ENCODE measurements around the gene LRRK1.

LRRK1 gene

DNA sequence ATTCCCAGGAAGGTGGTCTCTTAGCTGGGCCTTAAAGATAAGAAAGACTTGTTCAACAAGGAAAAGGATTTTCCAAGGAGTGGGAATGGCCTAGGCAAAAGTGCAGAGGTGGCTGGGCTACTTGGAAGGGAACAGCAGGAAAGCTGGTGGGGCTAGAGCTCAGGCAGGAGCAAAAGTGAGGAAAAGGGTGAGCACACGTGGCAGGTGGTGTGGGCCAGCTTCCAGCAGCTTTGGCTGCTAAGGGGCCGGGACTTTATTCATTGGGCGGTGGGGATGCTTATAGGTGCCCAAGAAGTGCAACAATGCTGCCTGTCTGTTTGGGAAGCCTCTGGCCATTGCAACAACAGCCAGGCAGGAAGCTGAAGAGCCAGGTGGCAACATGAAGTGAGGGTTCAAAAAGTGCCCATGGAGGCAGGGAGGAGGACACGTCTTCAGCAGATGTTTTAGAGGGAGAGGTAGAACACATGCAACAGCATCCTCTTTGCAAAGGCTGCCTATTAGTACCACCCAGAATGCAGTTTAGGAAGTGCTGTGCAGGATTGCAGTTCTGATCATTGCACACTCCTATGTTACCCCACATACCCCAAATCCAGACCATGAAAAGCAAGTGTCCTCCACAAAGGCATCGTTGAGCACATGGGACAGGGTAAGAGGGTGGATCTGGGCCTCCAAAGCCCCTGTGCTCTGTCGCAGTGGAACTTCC lies 25.7 kb upstream of the LRRK1 start:
- no peaks in the 10 kb centered on the region for H3K9me3 ChIP-seq (ENCODE audit: control insufficient read depth in 2 of 2, low read length in 2 of 2)

DNA sequence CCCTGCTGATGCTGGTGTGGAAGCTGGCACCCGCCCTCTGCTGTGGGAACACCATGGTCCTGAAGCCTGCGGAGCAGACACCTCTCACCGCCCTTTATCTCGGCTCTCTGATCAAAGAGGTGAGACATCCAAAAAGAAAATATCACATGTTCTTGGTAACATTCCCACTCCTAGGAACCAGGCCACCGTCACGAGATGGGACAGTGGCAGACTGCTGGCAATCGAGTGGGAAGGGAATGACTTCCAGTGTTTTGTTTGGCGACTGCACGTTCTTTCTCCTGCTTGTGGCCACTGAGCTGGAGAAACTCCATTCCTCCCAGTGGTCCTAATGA lies 25.2 kb upstream of the LRRK1 start:
- no peak overlapping the region for H3K9ac ChIP-seq (ENCODE audit: low read length in 2 of 2)
- H3K9me3 ChIP-seq (ENCODE audit: control insufficient read depth in 2 of 2, low read length in 2 of 2), result no peaks in the 10 kb centered on the region
- H3K4me3 ChIP-seq (ENCODE audit: low read length in 2 of 2), result no peak overlapping the region
- no peaks in the 10 kb centered on the region for H3K36me3 ChIP-seq (ENCODE audit: control insufficient read depth in 2 of 2, insufficient read depth in 2 of 2, low read length in 2 of 2)
- H3K27me3 ChIP-seq (ENCODE audit: control insufficient read depth in 1 of 2, insufficient read depth in 2 of 2, low read length in 2 of 2), result peaks cover 7 to 13% of the 10 kb centered on the region in 2 donors
- H3K27ac ChIP-seq (ENCODE audit: low read length), result no peak overlapping the region
- H3K4me1 ChIP-seq (ENCODE audit: control insufficient read depth, insufficient read depth, low read length), result peaks cover 2% of the 10 kb centered on the region

More for the DNA sequence above, 25.7 kb upstream of the LRRK1 start:
- Histone ChIP-seq H3K27ac (ENCODE audit: low read length) (no peak overlapping the region), H3K27me3 (ENCODE audit: control insufficient read depth in 1 of 2, insufficient read depth in 2 of 2, low read length in 2 of 2) (peaks cover 12 to 14% of the 10 kb centered on the region in 2 donors), H3K36me3 (ENCODE audit: control insufficient read depth in 2 of 2, insufficient read depth in 2 of 2, low read length in 2 of 2) (no peaks in the 10 kb centered on the region), H3K4me3 (ENCODE audit: low read length in 2 of 2) (no peak overlapping the region), H3K4me1 (ENCODE audit: control insufficient read depth, insufficient read depth, low read length) (peaks cover 4% of the 10 kb centered on the region), H3K9ac (ENCODE audit: low read length in 2 of 2) (no peak overlapping the region)

GRCh38 chr15:100895721-100896120 lies 23.4 kb upstream of the LRRK1 start:
- H3K4me3 ChIP-seq (ENCODE audit: low read length in 2 of 2), result no peak overlapping the region
- no peaks in the 10 kb centered on the region for H3K9me3 ChIP-seq (ENCODE audit: control insufficient read depth in 2 of 2, low read length in 2 of 2)
- H3K27ac ChIP-seq (ENCODE audit: low read length), result no peak overlapping the region
- no peak overlapping the region for H3K9ac ChIP-seq (ENCODE audit: low read length in 2 of 2)
- peaks cover 2 to 10% of the 10 kb centered on the region in 2 donors for H3K27me3 ChIP-seq (ENCODE audit: control insufficient read depth in 1 of 2, insufficient read depth in 2 of 2, low read length in 2 of 2)
- peaks cover 1% of the 10 kb centered on the region for H3K4me1 ChIP-seq (ENCODE audit: control insufficient read depth, insufficient read depth, low read length)
- H3K36me3 ChIP-seq (ENCODE audit: control insufficient read depth in 2 of 2, insufficient read depth in 2 of 2, low read length in 2 of 2), result no peaks in the 10 kb centered on the region

DNA sequence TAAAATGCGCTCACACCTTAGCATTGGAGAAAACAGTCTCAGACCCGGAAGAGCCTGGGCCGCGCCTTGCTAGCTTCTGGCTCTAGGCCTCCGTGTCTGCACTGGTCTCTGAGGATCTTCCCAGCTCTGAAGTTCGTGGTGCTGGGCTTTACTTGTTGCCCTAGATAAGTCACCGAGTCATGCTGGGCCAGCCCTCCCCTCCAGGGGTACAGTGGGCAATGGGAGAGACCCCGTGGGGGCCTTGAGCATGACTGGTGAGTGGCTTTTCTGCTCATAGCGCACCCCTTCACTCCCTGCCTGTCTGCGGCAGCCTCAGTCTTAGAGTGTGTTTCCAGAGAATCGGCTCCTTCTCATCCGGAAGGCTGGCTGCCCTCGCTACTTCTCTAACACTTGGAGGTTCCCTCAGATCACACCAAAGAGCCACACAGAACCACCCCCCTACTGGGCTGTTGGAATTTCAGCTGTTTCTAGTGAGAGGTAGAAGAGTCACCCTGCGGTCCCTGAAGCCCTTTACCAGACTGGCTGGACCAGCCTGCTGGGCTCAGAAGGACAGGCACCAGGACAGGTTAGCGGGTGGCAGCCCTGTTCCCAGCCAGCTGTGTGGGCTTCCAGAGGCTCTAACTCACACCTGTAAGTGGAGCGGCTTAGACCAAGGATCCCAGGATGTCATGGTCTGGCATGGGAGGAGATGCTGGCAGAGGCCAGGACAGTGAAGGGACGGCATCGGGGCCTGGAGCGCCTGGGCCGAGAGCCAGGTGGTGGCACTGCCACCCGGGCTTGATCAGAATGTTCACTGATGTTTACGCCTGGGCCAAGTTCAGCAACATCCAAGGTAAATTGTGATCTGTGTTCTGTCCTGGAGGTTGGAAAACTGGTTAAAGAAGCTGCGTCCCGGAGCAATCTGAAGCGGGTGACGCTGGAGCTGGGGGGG lies 21.7 kb upstream of the LRRK1 start:
- H3K36me3 ChIP-seq (ENCODE audit: control insufficient read depth in 2 of 2, insufficient read depth in 2 of 2, low read length in 2 of 2), result no peaks in the 10 kb centered on the region
- no peak overlapping the region for H3K9ac ChIP-seq (ENCODE audit: low read length in 2 of 2)
- H3K27me3 ChIP-seq (ENCODE audit: control insufficient read depth in 1 of 2, insufficient read depth in 2 of 2, low read length in 2 of 2), result peaks cover 2% of the 10 kb centered on the region in 2 donors
- no peaks in the 10 kb centered on the region for H3K9me3 ChIP-seq (ENCODE audit: control insufficient read depth in 2 of 2, low read length in 2 of 2)
- no peak overlapping the region for H3K4me3 ChIP-seq (ENCODE audit: low read length in 2 of 2)
- H3K27ac ChIP-seq (ENCODE audit: low read length), result no peak overlapping the region
- H3K4me1 ChIP-seq (ENCODE audit: control insufficient read depth, insufficient read depth, low read length), result peaks cover 14% of the 10 kb centered on the region

DNA sequence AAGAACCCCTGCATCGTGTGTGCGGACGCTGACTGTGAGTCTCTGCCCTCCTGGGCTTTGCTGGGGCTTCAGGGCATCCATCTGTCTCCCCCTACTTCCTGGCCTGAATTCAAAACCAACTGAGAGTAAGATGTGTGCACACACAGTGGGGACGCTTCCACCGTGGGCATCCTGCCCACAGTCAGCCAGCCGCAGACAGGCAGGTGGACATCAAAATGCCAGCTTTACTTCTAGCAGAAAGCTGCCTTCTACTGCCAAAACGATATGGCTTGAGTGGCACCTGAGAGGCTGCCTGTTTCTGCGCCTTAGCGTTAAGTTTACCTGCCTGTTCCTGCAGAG lies 21.0 kb upstream of the LRRK1 start:
- Histone ChIP-seq H3K4me3 (ENCODE audit: low read length in 2 of 2) (no peak overlapping the region), H3K36me3 (ENCODE audit: control insufficient read depth in 2 of 2, insufficient read depth in 2 of 2, low read length in 2 of 2) (no peaks in the 10 kb centered on the region), H3K27ac (ENCODE audit: low read length) (no peak overlapping the region), H3K4me1 (ENCODE audit: control insufficient read depth, insufficient read depth, low read length) (peaks cover 17% of the 10 kb centered on the region), H3K9ac (ENCODE audit: low read length in 2 of 2) (no peak overlapping the region), H3K27me3 (ENCODE audit: control insufficient read depth in 1 of 2, insufficient read depth in 2 of 2, low read length in 2 of 2) (peaks cover 2% of the 10 kb centered on the region in 2 donors), H3K9me3 (ENCODE audit: control insufficient read depth in 2 of 2, low read length in 2 of 2) (no peaks in the 10 kb centered on the region)

GRCh38 chr15:100898661-100899462 lies 20.3 kb upstream of the LRRK1 start:
- Histone ChIP-seq H3K9me3 (ENCODE audit: control insufficient read depth in 2 of 2, low read length in 2 of 2) (no peaks in the 10 kb centered on the region), H3K4me3 (ENCODE audit: low read length in 2 of 2) (no peak overlapping the region), H3K27ac (ENCODE audit: low read length) (no peak overlapping the region)

GRCh38 chr15:100899601-100900000 lies 19.6 kb upstream of the LRRK1 start:
- H3K4me1 ChIP-seq (ENCODE audit: control insufficient read depth, insufficient read depth, low read length), result peaks cover 17% of the 10 kb centered on the region

More at GRCh38 chr15:100898661-100899462, 20.3 kb upstream of the LRRK1 start:
- Histone ChIP-seq H3K4me1 (ENCODE audit: control insufficient read depth, insufficient read depth, low read length) (peaks cover 17% of the 10 kb centered on the region), H3K36me3 (ENCODE audit: control insufficient read depth in 2 of 2, insufficient read depth in 2 of 2, low read length in 2 of 2) (no peaks in the 10 kb centered on the region), H3K27me3 (ENCODE audit: control insufficient read depth in 1 of 2, insufficient read depth in 2 of 2, low read length in 2 of 2) (peaks cover 2% of the 10 kb centered on the region in 2 donors), H3K9ac (ENCODE audit: low read length in 2 of 2) (no peak overlapping the region)

DNA sequence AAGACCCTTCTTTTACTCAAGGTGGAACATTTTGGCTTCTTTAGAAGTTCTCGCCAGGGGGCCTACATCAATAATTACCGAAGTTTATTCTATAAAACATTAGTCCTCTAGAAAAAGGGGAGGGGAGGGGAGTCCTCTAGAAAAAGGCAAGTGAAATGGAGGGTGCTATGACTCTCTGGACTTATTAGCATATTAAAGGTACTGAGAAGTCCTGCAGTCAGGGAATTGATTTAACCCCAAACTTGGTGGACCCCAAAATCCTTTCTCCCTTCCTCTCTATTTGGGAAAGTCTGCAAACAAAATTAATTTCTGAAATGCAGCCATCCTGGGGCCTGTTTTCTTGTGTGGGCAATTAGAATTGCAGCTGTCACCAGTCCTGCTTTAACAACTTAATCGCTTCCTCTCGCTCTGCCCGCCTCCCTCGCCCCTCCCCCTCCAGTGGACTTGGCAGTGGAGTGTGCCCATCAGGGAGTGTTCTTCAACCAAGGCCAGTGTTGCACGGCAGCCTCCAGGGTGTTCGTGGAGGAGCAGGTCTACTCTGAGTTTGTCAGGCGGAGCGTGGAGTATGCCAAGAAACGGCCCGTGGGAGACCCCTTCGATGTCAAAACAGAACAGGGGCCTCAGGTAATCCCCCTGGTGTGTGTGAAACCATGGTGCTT lies 18.9 kb upstream of the LRRK1 start:
- Histone ChIP-seq H3K9ac (ENCODE audit: low read length in 2 of 2) (no peak overlapping the region), H3K27ac (ENCODE audit: low read length) (no peak overlapping the region), H3K4me1 (ENCODE audit: control insufficient read depth, insufficient read depth, low read length) (peaks cover 17% of the 10 kb centered on the region), H3K27me3 (ENCODE audit: control insufficient read depth in 1 of 2, insufficient read depth in 2 of 2, low read length in 2 of 2) (peaks cover 2% of the 10 kb centered on the region in 2 donors), H3K4me3 (ENCODE audit: low read length in 2 of 2) (no peak overlapping the region), H3K36me3 (ENCODE audit: control insufficient read depth in 2 of 2, insufficient read depth in 2 of 2, low read length in 2 of 2) (no peaks in the 10 kb centered on the region), H3K9me3 (ENCODE audit: control insufficient read depth in 2 of 2, low read length in 2 of 2) (no peaks in the 10 kb centered on the region)

More at GRCh38 chr15:100899601-100900000, 19.6 kb upstream of the LRRK1 start:
- no peak overlapping the region for H3K4me3 ChIP-seq (ENCODE audit: low read length in 2 of 2)
- H3K36me3 ChIP-seq (ENCODE audit: control insufficient read depth in 2 of 2, insufficient read depth in 2 of 2, low read length in 2 of 2), result no peaks in the 10 kb centered on the region
- H3K9ac ChIP-seq (ENCODE audit: low read length in 2 of 2), result no peak overlapping the region
- peaks cover 2% of the 10 kb centered on the region in 2 donors for H3K27me3 ChIP-seq (ENCODE audit: control insufficient read depth in 1 of 2, insufficient read depth in 2 of 2, low read length in 2 of 2)
- no peaks in the 10 kb centered on the region for H3K9me3 ChIP-seq (ENCODE audit: control insufficient read depth in 2 of 2, low read length in 2 of 2)
- H3K27ac ChIP-seq (ENCODE audit: low read length), result no peak overlapping the region

DNA sequence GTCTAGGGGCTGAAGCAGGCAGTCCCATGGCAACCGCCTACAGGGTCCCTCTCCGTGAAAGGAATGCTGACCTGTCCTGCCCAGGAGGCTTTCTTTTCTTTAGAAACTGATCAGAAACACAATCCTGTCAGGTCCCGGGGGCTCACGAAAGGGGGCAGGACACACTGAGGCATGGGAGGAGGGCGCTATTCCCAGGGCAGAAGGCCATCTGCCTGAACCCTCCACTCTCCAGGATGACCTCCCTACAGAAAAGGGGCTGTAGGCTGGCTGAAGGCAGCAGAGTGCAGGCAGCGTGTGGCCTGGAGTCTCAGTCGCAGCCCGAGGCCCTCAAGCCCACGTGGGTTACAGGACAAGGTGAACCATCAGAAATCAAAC lies 18.4 kb upstream of the LRRK1 start:
- peaks cover 2% of the 10 kb centered on the region in 2 donors for H3K27me3 ChIP-seq (ENCODE audit: control insufficient read depth in 1 of 2, insufficient read depth in 2 of 2, low read length in 2 of 2)
- H3K9ac ChIP-seq (ENCODE audit: low read length in 2 of 2), result no peak overlapping the region
- no peak overlapping the region for H3K4me3 ChIP-seq (ENCODE audit: low read length in 2 of 2)
- H3K9me3 ChIP-seq (ENCODE audit: control insufficient read depth in 2 of 2, low read length in 2 of 2), result no peaks in the 10 kb centered on the region
- H3K36me3 ChIP-seq (ENCODE audit: control insufficient read depth in 2 of 2, insufficient read depth in 2 of 2, low read length in 2 of 2), result no peaks in the 10 kb centered on the region
- peaks cover 17% of the 10 kb centered on the region for H3K4me1 ChIP-seq (ENCODE audit: control insufficient read depth, insufficient read depth, low read length)
- H3K27ac ChIP-seq (ENCODE audit: low read length), result no peak overlapping the region

DNA sequence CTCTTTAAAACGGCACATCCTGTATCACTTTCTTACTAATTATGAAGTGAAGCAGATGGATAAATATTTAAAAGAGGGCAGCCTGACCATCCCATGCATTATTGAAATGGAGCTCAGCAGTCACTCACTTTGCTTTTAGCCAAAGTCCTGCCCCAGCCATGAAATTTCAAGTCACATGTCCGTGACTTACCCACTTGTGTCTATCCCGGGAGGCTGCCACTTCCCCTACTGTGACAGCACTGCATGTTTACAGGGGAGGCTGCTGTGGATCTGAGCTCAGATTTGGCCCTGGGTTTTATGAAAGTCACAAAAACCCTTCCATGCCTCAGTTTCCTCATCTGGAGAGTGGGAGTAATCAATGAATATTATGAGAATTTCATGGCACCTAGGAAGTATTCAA lies 17.9 kb upstream of the LRRK1 start:
- Histone ChIP-seq H3K4me3 (ENCODE audit: low read length in 2 of 2) (no peak overlapping the region), H3K9me3 (ENCODE audit: control insufficient read depth in 2 of 2, low read length in 2 of 2) (no peaks in the 10 kb centered on the region), H3K36me3 (ENCODE audit: control insufficient read depth in 2 of 2, insufficient read depth in 2 of 2, low read length in 2 of 2) (no peaks in the 10 kb centered on the region), H3K27me3 (ENCODE audit: control insufficient read depth in 1 of 2, insufficient read depth in 2 of 2, low read length in 2 of 2) (peaks cover 2% of the 10 kb centered on the region in 2 donors), H3K27ac (ENCODE audit: low read length) (no peak overlapping the region), H3K9ac (ENCODE audit: low read length in 2 of 2) (no peak overlapping the region), H3K4me1 (ENCODE audit: control insufficient read depth, insufficient read depth, low read length) (peaks cover 17% of the 10 kb centered on the region)

Data from stomach smooth muscle (tissue), 2 donors.